ENCODE results near the gene EPHA4.

- TF ChIP-seq, protein P1, sequence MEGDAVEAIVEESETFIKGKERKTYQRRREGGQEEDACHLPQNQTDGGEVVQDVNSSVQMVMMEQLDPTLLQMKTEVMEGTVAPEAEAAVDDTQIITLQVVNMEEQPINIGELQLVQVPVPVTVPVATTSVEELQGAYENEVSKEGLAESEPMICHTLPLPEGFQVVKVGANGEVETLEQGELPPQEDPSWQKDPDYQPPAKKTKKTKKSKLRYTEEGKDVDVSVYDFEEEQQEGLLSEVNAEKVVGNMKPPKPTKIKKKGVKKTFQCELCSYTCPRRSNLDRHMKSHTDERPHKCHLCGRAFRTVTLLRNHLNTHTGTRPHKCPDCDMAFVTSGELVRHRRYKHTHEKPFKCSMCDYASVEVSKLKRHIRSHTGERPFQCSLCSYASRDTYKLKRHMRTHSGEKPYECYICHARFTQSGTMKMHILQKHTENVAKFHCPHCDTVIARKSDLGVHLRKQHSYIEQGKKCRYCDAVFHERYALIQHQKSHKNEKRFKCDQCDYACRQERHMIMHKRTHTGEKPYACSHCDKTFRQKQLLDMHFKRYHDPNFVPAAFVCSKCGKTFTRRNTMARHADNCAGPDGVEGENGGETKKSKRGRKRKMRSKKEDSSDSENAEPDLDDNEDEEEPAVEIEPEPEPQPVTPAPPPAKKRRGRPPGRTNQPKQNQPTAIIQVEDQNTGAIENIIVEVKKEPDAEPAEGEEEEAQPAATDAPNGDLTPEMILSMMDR (IDR thresholded peaks at IDR 0.05), result no peak
- no peak for TF ChIP-seq POLR2AphosphoS5 (IDR thresholded peaks at IDR 0.05)
- no peak for TF ChIP-seq EP300 (IDR thresholded peaks at IDR 0.05)
- no peak for TF ChIP-seq POLR2A (IDR thresholded peaks at IDR 0.05)
Measured at GRCh38 chr2:221399183-221399582, 172.9 kb downstream of the EPHA4 start.

Measured in stomach (tissue), 4 donors.